Left colon (tissue), 2 donors: ENCODE results near the gene MARCKSL1. TPM values are rescaled to one million over a fixed set of nuclear protein-coding genes. Genes with fewer than 3 reads are reported as not detected.

Experiments used
- ATAC-seq: fragments of 200-7000 bp; cut with Tn5 transposase; one replicate; pipeline ENCODE4 v1.9.1; 2020; ENCODE audit warnings: mild to moderate bottlenecking, moderate library complexity
- DNase-seq, 2 donors: peaks; one replicate each; pipeline ENCODE4 v3.0.0-alpha.2; 2020
- intact Hi-C, 2 donors: fragments of 100-400 bp; cut with DNase I in 1 of 2; cut with micrococcal nuclease in 1 of 2; formaldehyde crosslinking; loops; one replicate each; pipeline versions ENCODE4 v1.11.2 to v1.14.0; 2022; cut with DNase I, micrococcal nuclease
- total RNA-seq, 2 donors: library from RNA; stranded (reverse); fragmentation: NEBNext Ultra II Directional; extraction: Animal tissue kit (Norgen Biotek cat#: 25700); gene quantifications; one replicate each; pipeline ENCODE4 v1.2.1, GENCODE V29; 2021
- donor health status: DM: no; HTN: no; CAD: no.
- donor health status: DM: yes; HTN: yes; CAD: no.

Gene MARCKSL1
- total RNA-seq, 2 donors from 2014 or later = 135 to 144 TPM

- ATAC-seq (no peak), DNase-seq (no peak)
- intact Hi-C loops = no loop called here
Measured at GRCh38 chr1:32336591-32336932, 529 bp upstream of the MARCKSL1 start.

GRCh38 chr1:32335535-32335789 lies 571 bp downstream of the MARCKSL1 start:
- no peak for DNase-seq
- intact Hi-C loops = no loop called here
- no peak for ATAC-seq

- DNase-seq (peak; percentile 44 to 75), ATAC-seq (peak; percentile 48)
- intact Hi-C loops = no loop called here
Measured at GRCh38 chr1:32334864-32335534, 1.0 kb downstream of the MARCKSL1 start.

DNA sequence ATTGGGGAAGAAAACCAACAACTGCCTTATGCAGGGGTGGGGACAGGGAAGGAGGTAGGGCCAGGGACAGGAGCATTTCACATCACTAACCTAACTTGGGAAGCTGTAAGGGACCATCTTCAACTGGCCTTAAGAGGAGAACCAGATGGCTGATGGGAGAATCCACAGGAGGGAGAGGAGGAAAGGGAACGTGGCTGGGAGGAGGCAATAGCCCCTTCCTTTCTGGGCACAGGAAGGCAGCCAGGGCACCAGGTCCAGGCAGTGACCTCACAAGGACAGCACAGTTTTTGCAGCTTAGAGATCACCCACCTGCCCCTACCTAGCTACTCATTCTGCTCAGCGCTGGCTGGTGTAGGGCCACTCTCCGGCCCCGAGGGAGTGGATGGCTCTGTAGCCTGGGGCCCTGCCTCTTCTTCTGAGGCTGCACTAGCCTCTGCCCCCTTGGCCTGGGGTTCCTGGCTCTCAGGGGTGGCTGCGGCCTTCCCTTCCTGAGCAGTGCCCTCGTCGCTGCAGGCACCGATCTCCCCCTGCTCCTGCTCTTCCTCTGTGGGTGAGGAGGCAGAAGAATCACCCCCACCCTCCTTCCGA lies 1.7 kb downstream of the MARCKSL1 start:
- DNase-seq (no peak), ATAC-seq (peak; percentile 12)
- intact Hi-C loops = no loop called here

DNA sequence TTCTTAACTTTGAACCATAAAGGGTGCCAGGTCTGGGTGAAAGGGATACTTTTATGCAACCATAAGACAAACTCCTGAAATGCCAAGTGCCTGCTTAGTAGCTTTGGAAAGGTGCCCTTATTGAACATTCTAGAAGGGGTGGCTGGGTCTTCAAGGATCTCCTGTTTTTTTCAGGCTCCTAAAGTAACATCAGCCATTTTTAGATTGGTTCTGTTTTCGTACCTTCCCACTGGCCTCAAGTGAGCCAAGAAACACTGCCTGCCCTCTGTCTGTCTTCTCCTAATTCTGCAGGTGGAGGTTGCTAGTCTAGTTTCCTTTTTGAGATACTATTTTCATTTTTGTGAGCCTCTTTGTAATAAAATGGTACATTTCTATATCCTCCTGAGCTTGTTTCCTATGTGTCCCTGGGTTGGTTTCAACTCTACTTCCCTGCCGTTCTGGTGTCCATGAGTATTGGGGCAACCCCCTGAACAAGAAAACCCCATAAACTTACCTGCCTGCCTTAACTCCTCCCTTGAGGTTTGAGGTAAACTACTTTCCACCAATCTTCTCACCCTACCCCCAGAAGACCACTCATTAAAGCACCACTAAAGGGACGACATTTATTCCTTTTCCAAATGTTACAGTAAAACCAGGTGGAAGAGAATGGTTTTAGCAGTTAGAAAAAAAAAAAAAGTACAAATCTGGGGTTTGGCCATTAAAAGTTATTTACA lies 2.6 kb downstream of the MARCKSL1 start:
- no peak for DNase-seq
- intact Hi-C loops = no loop called here
- ATAC-seq = no peak

GRCh38 chr1:32332290-32333079 lies 3.5 kb downstream of the MARCKSL1 start:
- intact Hi-C loops = no loop called here
- peak; percentile 7 for ATAC-seq
- peak in 1 of 2 donors; percentile 38 for DNase-seq

DNA sequence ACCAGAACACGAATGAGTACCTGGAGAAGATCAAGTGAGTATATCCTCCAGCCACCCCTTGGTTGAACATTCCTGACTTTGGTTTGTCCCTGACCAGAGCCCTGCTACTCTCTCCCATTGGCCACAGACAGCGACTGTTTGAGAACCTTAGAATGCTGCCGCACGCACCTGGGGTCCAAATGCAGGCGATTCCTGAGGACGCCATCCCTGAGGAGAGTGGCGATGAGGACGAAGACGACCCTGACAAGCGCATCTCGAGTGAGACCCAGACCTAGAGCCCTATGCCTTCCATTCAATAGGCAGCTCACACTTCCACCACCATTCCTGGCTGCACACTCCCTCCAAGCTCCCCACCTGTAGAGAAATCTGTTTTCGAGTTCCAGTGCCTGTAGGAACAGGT lies 4.5 kb downstream of the MARCKSL1 start:
- intact Hi-C loops = no loop called here
- ATAC-seq (no peak), DNase-seq (no peak)

DNA sequence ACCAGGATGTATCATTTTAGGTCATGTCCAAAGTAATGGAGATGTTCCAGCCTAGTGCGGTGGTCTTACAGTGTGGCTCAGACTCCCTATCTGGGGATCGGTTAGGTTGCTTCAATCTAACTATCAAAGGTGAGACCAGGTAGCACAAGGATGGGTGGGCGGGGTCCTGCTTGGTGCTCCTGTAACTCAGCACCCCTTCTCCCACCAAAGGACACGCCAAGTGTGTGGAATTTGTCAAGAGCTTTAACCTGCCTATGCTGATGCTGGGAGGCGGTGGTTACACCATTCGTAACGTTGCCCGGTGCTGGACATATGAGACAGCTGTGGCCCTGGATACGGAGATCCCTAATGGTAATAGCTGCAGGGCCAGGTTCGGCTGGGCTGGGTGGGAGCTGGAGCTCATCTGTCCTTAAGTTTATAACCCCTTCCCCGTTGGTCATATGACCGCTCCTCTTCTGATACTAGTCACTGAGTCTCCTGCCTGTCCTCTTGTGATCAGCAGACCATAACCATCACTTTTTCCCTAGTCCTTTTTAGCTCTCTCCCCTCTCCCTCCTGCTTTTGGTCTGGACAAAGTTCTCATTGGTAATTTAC lies 5.4 kb downstream of the MARCKSL1 start:
- DNase-seq = no peak
- intact Hi-C loops = no loop called here

DNA sequence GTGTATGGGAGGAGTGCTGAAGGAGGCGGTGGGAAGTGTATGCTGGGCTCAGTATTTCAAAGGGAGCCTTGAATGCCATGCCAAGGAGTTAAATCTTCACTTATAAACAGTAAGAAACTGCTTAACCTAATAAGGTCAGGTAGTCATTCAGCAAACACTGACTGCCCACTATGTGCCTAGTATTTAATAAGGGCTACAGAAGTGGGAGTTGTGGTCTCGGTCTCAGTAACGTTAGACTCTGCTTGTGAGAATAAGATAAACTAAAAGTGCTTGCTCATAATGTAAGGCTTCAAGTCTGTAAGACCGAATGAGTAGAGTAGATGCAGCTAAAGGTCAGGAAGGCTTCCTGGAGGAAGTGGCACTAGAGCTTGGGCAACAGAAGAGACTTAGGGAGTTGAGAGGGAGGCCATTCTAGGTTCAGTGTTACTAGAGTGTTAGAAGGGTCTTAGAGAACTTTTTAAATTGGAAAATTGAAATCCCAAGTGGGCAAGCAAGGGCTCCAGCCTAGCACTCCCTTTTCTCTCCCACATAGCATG lies 6.0 kb downstream of the MARCKSL1 start:
- no peak for DNase-seq

More for the DNA sequence above, 5.4 kb downstream of the MARCKSL1 start:
- no peak for ATAC-seq

DNA sequence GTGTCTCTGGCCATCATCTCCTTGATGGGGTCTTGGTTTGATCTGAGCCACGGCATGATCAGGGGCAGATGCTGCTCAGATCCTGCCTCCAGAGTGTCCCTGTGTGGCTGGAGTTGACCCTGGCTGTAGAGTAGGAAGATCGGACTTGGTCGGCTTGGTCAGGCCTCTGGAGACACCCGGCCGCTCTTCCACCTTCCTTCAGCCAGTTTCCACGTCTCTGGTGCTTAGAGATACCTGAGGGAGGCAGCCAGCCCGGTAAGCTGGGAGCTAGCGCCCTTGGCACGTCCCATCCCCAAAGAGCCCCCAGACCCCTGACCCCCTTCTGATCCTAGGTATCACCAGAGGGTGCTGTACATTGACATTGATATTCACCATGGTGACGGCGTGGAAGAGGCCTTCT lies 8.8 kb downstream of the MARCKSL1 start:
- intact Hi-C loops = no loop called here
- ATAC-seq = no peak

More for the DNA sequence above, 6.0 kb downstream of the MARCKSL1 start:
- no peak for ATAC-seq
- intact Hi-C loops = no loop called here

GRCh38 chr1:32321712-32322291 lies 14.2 kb downstream of the MARCKSL1 start:
- intact Hi-C loops = no loop called here

More for the DNA sequence above, 8.8 kb downstream of the MARCKSL1 start:
- DNase-seq = no peak

GRCh38 chr1:32318127-32318869 lies 17.7 kb downstream of the MARCKSL1 start:
- ATAC-seq (no peak), DNase-seq (no peak)
- intact Hi-C loops = no loop called here

More at GRCh38 chr1:32321712-32322291, 14.2 kb downstream of the MARCKSL1 start:
- DNase-seq (peak; percentile 80 to 91), ATAC-seq (peak; percentile 92)

GRCh38 chr1:32316903-32317277 lies 19.1 kb downstream of the MARCKSL1 start:
- ATAC-seq (no peak), DNase-seq (no peak)
- intact Hi-C loops = no loop called here

DNA sequence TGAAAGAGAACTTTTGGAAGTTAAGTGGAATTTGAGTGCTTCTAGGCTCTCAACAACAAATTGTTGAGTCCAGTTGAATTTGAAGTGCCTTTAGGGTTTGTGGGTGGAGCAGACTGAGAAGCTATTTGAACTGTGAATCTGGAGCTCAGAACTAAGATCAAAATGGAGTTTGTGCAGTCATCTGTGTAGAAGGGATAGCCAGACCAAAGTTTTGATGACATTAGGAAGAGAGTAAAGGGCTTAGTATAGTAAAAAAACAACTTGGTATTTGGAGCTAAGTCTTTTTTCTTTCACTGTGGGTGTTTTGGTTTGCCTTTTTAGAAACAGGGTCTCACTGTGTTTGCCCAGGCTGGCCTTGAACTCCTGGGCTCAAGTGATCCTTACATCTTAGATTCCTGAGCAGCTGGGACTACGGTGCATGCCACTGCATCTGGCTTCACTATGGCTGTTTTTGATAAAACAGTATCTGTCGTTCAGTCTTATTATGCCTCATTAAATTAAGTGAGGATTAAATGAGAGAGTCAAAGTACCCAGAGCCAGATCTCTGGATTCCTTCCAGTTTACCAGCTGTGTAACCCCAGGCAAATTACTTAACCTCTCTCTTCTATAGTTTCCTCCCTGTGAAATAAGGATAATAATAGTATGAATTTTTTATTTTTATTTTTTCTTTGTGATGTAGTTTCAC lies 24.2 kb downstream of the MARCKSL1 start:
- DNase-seq (no peak), ATAC-seq (no peak)
- intact Hi-C loops = no loop called here

DNA sequence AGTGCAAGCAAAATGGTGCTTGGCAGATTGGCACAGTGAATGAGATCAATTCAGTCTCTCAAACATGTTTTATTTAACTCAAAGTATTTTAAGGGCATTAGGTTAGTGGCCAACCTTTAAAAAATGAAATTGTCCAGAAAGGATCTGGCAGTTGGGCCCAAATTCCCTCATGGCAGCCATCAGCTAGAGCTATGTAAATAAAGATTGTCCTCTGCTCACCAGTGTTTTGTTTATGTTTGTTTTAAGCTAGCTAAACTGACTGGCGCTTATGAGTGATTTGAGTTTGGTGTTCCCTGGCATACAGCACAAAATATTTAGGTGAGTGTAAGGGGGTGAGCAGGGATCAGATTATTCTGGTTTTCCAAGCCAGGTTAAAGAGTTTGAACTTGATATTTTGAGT lies 26.1 kb downstream of the MARCKSL1 start:
- DNase-seq (no peak), ATAC-seq (no peak)
- intact Hi-C loops = no loop called here

DNA sequence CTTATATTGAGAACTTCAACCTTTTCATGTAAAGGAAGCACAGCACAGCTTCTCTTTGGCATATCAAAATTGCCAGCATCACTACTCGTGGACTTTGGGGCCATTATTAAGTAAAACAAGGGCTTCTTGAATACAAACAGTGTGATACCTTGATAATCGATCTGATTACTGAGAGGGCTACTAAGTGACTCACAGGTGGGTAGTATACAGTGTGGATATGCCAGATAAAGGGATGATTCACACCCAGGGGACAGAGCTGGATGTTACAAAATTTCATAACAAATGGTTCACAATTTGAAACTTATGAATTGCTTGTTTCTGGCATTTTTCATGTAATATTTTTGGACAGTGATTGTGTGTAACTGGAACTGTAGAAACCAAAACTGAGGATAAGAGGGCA lies 28.7 kb downstream of the MARCKSL1 start:
- DNase-seq (no peak), ATAC-seq (no peak)
- intact Hi-C loops = no loop called here

DNA sequence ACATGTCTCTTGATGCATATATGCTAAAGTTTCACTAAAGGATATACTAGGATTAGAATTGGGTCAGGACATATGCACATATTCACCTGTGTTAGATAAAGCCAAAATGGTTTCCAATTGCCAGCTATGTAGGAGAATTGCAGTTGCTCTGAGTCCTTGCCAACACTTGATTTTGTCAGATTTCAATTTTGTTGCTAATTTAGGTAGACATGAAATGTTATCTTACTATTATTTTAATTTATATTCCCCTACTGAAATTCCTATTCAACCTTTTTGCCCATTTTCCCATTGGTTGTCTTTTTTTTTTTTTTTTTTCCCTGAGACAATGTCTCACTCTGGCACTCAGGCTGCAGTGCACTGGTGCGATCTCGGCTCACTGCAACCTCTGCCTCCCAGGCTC lies 30.7 kb downstream of the MARCKSL1 start:
- intact Hi-C loops = no loop called here
- ATAC-seq (no peak), DNase-seq (no peak)
